HT-29 (cell line): Measurements from ENCODE around the gene ERI3. TPM values are rescaled to one million over a fixed set of nuclear protein-coding genes. Genes with fewer than 3 reads are reported as not detected.

ENCODE experiments used
- DNase-seq: peaks from one replicate; pipeline ENCODE4 v3.0.0-alpha.2; 2015; ENCODE audit warnings: low spot score
- total RNA-seq: library from RNA; depleted of rRNA; stranded (reverse); fragments of >200 nt; shearing (Covaris generic); gene quantifications from 2 replicates; pipeline ENCODE4 v1.2.3, GENCODE V29; 2014

Gene ERI3
- total RNA-seq, 1 experiment from 2014 or later: 74.3 TPM

DNA sequence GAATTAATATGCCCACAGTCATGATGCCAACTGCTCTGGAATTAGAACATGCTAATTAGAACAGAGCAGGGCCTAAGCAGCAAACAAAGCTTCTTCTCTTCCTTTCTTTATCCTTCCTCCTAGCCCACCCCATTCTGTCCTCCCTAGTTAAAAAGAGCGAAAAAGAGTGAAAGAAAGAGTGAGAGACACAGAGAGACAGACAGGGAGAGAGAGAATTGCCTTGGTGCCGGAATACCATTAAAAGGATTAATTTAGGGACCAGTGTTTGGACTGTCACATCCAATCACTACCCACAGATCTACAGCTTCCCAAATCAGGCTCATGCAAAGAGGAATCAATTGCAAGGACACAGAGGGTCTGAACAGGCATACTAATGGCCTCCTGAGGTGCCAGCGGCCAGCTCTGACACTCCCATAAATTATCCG, 7.0 kb downstream of the ERI3 start:
- DNase-seq: no peak

DNA sequence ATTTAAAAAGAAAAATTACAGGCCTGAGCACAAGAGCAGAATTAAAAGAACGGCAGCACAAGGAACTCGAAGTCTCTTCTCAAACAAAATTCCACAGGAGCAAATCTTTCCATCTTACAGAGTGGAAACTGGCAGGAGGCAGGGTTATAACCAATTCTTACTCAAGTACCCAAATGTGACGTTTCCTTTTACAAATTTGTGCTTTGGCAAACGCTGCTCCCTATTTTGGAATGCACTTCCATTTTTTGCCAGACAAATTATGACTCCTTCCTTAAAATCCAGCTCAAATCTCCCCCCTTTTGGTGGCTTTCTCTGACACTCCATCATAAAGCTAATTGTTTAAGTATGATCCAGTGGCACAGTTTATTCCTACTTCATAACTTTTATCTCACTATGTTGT, 7.8 kb downstream of the ERI3 start:
- DNase-seq: no peak

DNA sequence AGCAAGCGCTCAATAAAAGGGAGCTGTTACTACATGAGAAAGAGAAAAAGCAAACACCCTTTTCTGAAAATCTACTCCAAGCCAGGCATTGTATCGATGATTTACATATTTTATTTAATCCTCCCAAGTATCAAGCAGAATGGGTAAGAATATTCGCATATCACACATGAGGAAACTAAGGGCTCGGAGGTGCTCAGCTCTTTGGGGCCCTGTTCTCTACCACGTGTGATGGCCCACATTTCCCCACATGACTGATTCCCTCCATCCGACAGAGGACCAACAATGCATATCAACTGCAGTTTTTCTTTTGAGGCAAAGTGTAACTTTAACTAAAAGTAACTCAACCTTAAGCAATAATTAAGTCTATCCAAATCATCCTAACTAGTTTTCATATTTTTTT, 8.2 kb downstream of the ERI3 start:
- no peak for DNase-seq

DNA sequence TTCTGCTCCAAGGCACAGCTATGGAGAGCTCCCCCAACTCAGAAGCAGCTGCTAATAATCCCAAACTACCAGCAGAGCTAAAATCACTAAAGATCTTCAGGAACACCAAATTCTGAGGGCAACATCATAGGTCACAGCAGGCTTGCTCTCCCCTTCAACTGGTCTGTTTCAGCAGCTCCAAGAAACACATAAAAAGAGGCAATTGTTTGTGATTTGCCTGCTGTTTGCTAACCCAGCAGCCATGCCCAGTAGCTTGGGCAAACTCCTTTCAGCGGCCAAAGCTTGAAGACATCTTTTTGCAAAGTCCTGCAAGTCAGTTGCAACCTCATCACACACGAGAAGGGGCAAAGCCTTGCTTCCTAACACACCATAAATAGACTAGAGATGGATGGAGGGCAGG, 8.9 kb downstream of the ERI3 start:
- no peak for DNase-seq

DNA sequence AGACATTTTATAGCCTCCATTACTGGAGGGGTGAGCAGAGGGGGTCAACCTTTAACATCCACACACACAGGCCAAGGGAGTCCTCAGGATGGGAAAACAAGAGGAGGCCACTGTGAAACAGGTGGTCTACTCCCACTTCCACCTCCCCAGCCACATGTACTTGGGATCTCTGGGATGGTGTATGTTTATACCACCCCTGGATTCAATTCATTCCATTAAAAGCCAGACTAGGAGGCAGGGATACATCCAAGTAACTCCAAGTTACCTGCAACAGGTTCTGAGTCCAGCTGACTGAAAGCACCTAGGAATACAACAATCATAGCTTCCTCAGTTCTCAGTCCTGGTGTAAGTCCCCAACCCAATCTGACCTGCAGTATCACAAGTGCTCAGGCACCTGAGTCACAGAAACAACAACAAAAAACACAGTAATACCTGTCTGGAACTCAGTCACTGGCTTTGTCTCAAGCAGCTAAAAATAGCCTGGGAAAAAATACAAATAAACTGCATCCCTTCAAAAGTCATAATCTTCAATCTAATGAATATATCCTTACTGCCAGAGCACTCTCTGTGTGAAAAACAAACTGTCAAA, 9.8 kb downstream of the ERI3 start:
- DNase-seq: no peak

DNA sequence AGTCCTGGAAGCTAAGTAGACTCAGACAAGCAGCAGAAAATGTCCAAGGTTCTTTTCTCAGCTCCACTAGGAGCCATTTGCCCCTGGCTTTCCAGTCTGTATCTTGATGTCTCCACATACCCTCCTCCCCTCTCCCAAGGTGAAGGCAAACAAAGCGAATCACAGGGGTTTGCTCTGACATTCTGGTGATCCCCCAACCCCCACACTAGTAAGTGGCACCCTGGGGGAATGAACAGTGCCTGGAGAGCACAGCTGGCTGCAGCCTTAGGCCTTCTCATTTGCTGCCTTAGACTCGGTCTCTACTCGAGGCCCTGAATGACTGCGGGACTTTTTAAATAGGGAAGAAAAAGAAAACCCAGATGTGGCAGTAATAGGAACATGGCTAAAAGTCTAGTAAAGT, 15.3 kb downstream of the ERI3 start:
- DNase-seq: no peak

DNA sequence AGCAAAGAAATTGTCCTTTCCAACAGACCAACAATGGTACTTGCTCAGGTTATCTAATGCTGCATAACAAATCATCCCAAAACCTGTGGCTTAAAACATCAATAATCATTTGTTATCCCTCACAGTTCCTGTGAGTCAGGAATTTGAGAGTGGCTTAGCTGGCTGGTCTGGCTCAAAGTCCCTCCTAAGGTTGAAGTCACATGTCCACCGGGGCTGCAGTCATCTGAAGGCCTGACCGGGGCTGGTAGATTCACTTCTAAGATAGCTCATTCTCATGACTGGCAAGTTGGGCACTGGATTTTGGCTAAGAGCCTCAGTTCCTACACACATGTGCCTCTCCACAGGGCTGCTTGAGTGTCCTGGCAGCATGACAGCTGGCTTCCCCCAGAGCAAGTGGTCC, 16.9 kb downstream of the ERI3 start:
- DNase-seq: no peak

DNA sequence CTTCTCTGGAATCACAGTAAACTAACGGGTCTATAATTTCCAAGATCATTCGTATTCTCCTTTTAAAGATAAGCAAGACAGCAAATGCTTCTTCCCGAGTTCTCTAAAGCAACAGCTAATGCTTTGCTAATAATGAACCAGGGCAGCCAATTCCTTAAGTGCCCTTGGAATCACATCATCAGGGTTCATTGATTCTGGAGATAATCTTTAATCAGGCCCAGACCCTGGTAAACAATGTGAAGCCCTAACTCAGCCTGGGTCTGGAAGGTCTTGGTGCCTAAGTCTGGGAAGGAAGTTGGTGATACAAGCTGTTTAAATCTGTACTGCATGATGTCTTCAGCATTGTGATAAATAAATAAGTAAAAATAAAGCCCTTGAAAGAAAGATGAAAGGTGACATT, 18.4 kb downstream of the ERI3 start:
- no peak for DNase-seq

DNA sequence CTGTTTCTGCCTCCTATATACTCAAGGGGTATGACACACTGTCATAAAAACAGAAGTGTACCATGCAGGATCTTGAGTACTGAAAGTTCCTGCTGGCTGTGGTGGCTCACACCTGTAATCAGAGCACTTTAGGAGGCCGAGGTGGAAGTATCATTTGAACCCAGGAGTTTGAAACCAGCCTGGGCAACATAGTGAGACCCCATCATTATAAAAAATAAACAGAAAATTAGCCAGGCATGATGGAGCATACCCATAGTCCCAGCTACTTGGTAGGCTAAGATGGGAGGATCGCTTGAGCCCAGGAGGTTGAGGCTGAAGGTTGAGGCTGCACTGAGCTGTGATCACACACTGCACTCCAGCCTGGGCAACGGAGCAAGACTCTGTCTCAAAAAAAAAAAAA, 20.1 kb downstream of the ERI3 start:
- DNase-seq: no peak

DNA sequence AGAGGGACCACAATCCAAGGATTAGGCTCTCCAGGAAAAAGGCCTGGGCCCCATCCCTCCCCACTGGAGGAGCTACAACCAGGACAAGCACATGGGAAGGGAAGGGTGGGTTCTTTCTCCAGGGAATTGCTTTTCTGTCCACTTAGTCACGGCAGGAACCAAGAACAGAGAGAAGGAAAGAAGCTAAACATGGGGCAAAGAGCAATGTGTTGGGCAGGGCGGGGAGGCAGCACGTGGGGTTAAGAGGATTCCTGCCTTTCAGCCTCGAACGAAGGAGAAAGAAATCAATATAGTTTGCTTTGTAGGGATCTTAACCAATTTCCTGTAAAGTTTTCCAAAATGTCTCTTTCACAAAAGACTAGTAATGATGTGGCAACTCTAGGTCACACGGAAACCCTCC, 21.7 kb downstream of the ERI3 start:
- DNase-seq: peak; percentile 39

DNA sequence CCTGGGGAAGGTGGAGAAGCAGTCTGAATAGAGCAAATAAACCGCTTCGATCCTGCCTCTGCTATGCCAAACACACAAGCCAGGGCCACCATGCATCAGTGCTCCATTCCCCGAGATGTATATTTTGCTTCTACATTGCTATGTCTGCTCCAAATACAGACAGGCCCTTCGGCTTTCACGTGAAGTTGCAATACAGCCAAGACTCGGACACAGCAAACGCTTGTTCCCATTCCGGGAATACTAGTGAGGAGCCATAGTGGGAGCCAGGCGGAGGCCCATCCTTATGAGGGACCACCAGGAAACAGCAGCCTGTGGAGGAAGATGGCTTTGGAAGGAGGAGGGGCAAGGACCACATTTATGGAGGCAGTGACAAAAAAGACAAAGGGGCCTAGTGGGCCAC, 22.6 kb downstream of the ERI3 start:
- DNase-seq: no peak

DNA sequence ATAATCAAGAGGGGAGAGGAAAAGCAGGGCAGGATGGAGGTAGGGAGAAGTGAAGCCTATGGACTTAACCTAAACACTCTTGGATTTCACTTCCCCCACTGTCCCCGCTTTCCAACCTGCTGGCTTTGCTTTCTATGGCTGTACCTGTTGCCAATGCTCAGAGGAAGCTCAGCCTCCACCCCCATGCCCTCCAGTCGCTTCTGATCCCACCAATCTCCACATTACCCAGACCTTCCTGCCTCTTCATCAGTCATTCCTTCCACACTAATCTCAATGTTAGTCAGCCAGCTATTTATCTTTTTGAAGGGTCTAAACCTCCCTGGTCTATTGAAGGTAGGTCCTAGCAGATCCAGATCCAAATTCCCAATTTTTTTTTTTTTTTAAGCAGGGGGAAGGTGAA, 24.1 kb downstream of the ERI3 start:
- no peak for DNase-seq

DNA sequence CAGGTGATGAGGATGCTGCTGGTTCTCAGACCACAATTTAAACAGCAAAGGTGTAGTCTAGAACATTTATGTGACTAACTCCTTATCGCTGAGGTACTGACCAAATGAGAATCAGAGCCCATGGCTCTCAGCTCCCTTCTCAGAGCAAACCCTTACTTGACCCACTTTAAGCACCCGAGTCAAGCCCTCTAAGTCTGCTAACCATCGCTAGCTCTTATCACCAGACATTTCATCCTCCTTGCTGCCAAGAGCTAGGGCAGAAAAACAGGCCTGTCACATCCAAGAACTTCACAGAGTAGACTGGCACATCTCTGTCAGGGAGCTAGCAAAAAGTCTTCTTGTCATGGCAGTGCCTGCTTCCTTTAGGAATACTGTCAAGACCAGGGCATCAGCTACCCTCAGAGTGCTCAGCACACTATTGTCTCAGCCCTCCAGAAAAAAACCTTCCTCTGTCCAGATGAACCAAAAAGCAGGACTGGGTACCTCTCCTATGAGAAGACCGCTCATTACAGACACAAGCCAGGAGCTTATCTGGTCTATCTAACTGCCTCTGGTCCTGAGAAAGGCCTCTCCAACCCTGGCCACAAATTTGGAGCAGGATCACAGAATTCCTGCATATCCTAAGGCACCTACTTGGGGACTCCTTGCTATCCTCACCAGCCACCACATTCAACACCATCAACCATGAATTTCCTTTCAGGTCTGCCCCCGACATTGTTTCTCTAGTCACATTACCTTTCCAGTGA, 26.2 kb downstream of the ERI3 start:
- DNase-seq: peak; percentile 12

DNA sequence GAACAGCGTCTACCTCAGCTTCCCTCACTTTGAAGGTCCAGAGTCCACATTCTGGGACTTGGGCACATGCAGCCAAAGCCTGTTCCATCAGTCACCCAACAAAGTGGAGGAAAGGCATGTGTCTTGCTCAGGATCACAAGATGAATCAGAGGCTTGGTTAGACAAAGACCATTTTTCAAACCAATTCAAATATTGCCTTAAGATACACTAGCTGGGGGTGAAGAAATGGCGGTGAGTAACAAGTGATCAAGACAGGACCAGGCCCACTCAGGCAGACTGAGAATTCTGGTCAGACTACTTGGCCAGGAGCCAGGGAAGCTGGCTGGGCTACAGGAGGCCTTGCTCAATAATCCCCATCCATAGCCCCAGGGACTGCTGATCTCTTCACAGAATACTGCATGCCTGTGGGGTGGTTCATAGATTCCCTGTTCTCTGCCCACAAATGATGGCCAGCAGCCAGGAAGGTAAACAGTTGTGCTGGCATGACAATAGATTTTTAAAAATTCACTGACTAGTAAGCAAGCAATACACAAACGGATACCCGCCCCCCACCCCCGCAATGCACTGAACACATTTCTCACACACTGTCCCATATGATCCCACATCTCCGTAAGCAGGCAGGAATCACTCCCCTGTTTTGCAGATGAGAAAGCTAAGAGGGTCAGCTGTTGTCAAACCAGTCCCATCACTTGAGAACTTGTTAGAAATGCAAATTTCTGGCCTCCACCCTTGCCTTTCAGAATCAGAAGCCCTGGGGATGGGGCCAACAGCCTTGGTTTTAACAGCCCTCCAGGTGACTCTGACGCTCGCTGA, 27.2 kb downstream of the ERI3 start:
- peak; percentile 98 for DNase-seq

DNA sequence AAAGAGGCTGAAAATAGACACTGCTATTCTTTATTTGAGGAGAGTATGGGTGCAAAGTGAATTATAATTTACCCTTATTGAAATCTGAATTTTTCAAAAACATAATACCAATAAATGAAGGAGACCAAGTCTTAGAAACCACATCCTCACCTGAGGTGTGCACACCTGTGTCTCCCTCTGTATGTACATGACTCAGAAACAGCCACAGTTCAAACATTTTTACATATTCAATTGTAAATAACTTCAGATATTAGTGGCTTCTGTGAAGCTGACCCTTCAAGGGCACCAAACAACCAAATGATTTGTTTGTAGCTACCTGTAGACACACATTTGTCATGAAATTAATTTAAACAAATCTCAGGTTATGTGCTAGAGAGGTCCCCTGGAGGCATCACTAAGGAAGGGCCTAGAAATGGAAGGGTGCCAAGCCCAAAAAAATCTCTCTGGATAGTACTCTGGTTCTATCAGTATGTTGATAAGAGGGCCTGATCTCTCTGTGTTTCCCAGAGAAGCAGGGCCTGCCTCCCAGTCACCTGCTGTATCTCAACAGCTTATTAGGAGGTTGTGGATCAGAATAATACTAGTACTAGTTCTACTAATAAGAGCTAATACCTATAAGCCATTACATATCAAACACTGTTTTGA, 28.1 kb downstream of the ERI3 start:
- peak; percentile 10 for DNase-seq

DNA sequence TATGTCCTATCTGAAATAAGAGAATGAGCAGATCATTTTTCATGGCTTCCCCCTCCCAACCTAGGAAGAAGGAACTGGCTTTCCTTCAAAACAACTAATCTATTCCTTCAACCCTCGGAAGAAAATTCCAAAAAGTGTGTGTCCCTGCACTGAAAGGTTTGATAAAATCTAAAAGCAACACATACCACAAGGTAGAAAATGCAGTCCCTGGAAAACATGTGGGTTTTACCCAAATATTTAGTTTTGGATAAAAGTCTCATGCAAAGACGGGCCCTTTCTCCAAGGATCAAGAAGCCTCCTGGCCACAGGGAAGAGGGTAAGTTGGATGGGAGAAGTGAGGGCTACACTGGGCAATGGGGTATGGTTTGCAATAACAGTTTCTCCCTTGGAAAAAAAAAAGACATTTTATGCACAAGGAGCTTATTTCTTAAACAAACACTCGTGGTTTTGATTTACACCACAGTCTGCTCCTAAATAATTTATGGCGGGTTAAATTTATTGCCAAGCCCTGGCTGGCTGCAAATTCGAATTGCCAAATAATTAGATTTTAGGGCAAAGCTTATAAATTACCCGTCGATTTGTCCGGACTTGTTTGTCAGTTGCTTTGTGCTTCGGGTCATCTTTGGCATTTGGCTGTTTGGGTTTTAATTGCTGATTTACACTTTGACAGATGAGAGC, 28.9 kb downstream of the ERI3 start:
- no peak for DNase-seq

DNA sequence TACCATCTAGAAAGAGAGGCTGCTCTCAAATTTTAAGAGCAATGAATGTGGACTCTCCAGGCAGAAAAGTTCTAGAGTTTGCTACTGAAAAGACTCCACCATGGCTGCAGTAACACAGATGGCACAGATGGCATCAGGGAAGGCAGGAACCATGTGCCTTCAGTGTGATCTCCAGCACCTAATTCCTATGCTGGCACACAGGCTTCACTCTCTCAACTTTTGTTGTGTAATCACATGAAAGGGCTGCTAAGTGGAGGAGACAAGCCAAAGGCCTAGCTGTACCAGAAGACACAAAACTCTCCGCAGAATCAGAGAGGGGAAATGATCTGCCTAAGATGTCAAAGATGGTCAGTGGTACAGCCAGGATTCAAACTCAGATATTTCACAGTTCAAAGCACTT, 31.1 kb downstream of the ERI3 start:
- no peak for DNase-seq

DNA sequence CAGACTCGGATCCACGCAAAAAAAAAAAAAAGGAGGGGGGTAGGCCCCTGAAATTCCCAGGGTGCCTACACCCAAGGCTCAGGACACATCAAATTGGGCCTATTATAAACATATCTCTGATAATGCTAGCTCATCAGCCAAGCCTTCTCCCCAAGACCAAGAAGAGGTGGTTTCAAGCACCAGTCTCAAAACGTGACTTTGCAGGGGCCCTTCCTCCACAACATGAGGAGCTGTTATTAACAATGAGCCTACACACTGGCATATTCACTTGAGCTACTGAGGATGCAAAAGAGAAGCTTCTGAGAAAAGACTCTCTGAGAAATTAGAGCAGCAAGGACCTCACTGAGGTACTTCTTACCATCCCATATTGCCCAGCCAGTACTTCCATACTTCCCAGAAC, 32.7 kb downstream of the ERI3 start:
- DNase-seq: no peak

DNA sequence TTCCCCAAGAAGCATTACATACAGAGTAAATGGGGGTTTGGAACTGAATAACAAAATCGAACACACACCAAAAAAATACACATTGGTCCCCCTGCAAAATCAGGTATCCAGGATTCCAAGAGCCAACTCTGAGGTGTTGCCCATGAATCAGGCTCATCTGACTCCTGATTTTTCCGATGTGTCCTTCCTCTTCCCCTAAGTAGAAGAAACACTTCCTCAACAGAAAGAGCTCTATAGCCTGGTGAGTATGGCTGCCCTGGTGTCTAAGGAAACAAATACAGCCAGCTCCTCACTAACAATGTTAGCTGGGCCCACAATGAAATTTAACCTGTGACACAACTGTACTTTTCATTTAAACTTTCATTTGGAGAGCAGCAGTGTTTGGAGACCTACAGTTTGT, 33.6 kb downstream of the ERI3 start:
- no peak for DNase-seq

DNA sequence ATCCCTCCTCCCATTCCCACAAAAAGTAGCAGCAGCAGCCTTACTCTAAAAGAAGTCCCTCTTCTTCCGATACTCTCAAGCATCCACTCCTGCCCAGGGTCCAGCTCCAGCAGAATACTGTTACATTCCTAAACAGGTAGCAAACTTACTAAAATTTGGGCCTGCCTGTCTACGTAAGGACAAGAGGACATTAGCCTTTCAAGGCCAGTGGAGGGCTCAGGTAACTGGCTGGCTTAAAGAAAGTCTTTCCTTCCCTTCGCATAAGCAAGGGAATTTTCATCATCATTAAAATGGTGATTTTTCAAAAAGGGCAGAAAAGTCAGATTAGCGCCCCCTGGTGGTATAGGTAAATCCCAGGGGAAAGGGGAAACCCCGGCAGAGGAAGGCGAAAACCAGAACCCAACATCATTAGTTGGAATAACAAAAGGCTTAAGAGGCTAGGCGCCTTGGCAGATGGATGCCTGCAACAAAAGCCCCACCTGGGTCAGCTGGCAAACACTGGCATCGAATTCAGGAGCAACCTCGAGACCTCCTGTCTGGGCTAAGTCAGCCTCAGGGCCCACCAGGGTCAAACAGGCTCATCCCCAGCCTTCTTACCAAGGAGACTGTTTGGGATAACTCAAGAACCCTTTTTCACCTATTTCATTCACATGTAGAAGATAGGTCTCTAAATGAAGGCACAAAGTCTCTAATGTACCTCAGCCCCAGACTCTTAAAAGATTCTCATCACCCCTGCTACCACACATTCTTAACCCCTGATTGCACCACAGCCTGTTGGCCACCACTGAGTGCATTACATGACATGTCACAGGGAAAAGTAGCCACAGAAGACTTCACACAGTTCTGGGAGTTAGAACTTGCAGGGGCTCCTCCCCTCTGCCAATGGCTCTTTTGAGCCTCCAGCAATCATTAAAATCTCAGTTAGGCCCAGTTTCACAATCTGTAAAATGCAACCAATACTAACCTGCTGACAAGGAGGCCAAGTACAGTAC, 36.7 kb downstream of the ERI3 start:
- peak; percentile 47 for DNase-seq
